Nephron (organoid): ENCODE data around the gene IRS1.

ENCODE experiments used
- H3K27ac Mint-ChIP-seq, 3 experiments: 2 replicates each; pipeline ENCODE4 v1.8.0; 2020; ENCODE audit warnings: mixed read lengths in 3 of 3, mild to moderate bottlenecking in 2 of 3, moderate library complexity in 1 of 3
- H3K27me3 Mint-ChIP-seq: 2 replicates; pipeline ENCODE4 v1.8.0; 2021; ENCODE audit warnings: low read depth, mild to moderate bottlenecking, moderate library complexity, mixed read lengths
- H3K36me3 Mint-ChIP-seq: 2 replicates; pipeline ENCODE4 v1.8.0; 2020; ENCODE audit warnings: low read depth, mixed read lengths
- H3K4me1 Mint-ChIP-seq: 2 replicates; pipeline ENCODE4 v1.8.0; 2020; ENCODE audit warnings: mixed read lengths
- H3K4me3 Mint-ChIP-seq, 3 experiments: 2 replicates each; pipeline ENCODE4 v1.8.0; 2020; ENCODE audit warnings: mild to moderate bottlenecking in 3 of 3, mixed read lengths in 3 of 3, moderate library complexity in 2 of 3
- H3K9me3 Mint-ChIP-seq: 2 replicates; pipeline ENCODE4 v1.8.0; 2020; ENCODE audit warnings: mixed read lengths
- TF ChIP-seq, protein P1 (sequence below), 3 experiments: fragments of 200-600 bp; sonication (generic); IDR thresholded peaks; one replicate each; pipeline ENCODE4 v1.5.0; 2021; ENCODE audit warnings: antibody characterized with exemption in 3 of 3; ENCODE audit not compliant: unreplicated experiment in 3 of 3

Gene IRS1

DNA sequence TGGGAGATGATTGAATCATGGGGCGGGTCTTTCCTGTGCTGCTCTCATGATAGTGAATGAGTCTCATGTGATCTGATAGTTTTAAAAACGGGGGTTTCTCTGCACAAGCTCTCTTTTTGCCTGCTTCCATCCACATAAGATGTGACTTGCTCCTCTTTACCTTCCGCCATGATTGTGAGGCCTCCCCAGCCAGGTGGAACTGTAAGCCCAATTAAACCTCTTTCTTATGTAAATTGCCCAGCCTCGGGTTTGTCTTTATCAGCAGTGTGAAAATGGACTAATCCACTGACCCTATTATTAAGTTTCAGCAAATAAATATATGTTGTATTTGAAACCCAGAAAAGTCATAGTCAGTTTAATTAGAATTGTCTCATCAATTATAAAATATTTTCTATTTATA lies 22.0 kb downstream of the IRS1 start:
- peaks cover 58% of the 10 kb centered on the region for H3K36me3 Mint-ChIP-seq
- H3K27me3 Mint-ChIP-seq = no peaks in the 10 kb centered on the region
- peaks cover 43% of the 10 kb centered on the region for H3K4me1 Mint-ChIP-seq
- TF ChIP-seq, protein P1, sequence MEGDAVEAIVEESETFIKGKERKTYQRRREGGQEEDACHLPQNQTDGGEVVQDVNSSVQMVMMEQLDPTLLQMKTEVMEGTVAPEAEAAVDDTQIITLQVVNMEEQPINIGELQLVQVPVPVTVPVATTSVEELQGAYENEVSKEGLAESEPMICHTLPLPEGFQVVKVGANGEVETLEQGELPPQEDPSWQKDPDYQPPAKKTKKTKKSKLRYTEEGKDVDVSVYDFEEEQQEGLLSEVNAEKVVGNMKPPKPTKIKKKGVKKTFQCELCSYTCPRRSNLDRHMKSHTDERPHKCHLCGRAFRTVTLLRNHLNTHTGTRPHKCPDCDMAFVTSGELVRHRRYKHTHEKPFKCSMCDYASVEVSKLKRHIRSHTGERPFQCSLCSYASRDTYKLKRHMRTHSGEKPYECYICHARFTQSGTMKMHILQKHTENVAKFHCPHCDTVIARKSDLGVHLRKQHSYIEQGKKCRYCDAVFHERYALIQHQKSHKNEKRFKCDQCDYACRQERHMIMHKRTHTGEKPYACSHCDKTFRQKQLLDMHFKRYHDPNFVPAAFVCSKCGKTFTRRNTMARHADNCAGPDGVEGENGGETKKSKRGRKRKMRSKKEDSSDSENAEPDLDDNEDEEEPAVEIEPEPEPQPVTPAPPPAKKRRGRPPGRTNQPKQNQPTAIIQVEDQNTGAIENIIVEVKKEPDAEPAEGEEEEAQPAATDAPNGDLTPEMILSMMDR (IDR thresholded peaks at IDR 0.05; ENCODE audit: unreplicated experiment in 3 of 3) = no peak
- H3K9me3 Mint-ChIP-seq = peaks cover 26% of the 10 kb centered on the region
- H3K4me3 Mint-ChIP-seq = no peak overlapping the region
- no peak overlapping the region for H3K27ac Mint-ChIP-seq

DNA sequence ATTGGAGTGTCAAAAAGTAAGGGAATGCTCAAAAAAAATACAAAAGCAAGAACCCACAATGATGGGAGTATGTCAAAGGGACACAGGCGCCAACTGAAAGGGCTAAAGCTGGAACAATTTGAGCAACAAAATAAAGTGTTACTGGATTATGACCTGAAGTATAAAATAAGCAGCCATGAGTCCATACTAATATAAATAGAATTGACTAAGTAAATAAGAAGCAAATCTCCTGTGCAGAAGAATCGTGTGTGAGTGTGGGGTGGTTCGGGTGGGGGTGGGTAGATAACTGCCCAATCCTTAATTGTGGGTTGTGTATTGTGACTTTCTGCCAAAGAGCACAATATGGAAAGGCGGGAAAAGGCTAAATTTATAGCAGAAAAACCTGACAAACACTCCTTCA lies 23.5 kb downstream of the IRS1 start:
- no peak overlapping the region for H3K27ac Mint-ChIP-seq
- no peak overlapping the region for H3K4me3 Mint-ChIP-seq
- TF ChIP-seq, protein P1 (IDR thresholded peaks at IDR 0.05; ENCODE audit: unreplicated experiment in 3 of 3) = no peak
- H3K27me3 Mint-ChIP-seq = no peaks in the 10 kb centered on the region
- peaks cover 26% of the 10 kb centered on the region for H3K9me3 Mint-ChIP-seq
- H3K36me3 Mint-ChIP-seq = peaks cover 53% of the 10 kb centered on the region
- peaks cover 41% of the 10 kb centered on the region for H3K4me1 Mint-ChIP-seq

DNA sequence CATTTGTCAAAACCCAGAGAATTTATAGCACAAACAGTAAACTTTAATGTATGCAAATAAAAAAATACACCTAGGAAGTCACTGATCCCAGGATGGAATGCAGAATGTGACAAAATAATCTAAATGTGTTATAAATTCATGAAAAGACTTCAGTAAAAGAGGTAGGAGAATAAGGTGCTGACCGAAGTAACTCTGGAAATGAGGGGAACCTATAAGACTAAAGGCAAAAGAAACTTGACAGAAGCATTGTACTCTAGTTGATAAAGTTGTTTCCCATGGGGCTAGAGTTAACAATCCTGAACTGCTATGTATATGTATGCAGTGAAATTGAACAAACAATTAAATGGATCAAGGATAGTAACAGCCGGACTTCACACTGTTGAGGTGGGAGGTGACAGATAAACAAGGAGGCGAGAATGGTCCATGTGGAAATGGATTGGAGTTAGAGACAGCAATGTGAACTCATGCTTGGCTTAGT lies 24.5 kb downstream of the IRS1 start:
- H3K27me3 Mint-ChIP-seq = no peaks in the 10 kb centered on the region
- H3K27ac Mint-ChIP-seq = no peak overlapping the region
- TF ChIP-seq, protein P1 (IDR thresholded peaks at IDR 0.05; ENCODE audit: unreplicated experiment in 3 of 3) = no peak
- H3K36me3 Mint-ChIP-seq = peaks cover 53% of the 10 kb centered on the region
- peaks cover 26% of the 10 kb centered on the region for H3K9me3 Mint-ChIP-seq
- H3K4me1 Mint-ChIP-seq = peaks cover 41% of the 10 kb centered on the region
- H3K4me3 Mint-ChIP-seq = no peak overlapping the region

DNA sequence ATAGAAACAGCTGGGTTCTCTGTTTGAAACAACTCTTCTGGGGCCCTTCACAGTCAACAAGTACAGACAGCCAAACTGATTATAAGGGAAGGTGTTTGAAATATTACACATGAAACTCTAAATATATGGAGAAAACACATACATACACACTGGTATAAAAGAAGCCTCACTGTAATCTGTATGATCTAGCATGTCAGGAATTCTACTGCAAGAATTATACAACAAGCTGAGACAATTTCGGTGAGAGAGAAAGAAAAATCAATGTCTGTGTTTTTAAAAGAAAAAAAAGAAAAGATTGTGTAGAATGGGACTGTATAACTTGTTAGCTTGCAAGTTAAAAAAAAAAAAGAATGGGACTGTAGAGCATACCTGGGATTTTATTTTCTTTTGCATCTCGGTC lies 26.3 kb downstream of the IRS1 start:
- Mint-ChIP-seq H3K36me3 (peaks cover 43% of the 10 kb centered on the region), H3K27me3 (no peaks in the 10 kb centered on the region), H3K9me3 (peaks cover 26% of the 10 kb centered on the region), H3K27ac (peak overlapping the region; percentile 56 to 82 (median 76)), H3K4me1 (peaks cover 51% of the 10 kb centered on the region), H3K4me3 (peak overlapping the region in 2 of 3 experiments; percentile 5 to 58)
- TF ChIP-seq, protein P1 (IDR thresholded peaks at IDR 0.05; ENCODE audit: unreplicated experiment in 3 of 3) = no peak

DNA sequence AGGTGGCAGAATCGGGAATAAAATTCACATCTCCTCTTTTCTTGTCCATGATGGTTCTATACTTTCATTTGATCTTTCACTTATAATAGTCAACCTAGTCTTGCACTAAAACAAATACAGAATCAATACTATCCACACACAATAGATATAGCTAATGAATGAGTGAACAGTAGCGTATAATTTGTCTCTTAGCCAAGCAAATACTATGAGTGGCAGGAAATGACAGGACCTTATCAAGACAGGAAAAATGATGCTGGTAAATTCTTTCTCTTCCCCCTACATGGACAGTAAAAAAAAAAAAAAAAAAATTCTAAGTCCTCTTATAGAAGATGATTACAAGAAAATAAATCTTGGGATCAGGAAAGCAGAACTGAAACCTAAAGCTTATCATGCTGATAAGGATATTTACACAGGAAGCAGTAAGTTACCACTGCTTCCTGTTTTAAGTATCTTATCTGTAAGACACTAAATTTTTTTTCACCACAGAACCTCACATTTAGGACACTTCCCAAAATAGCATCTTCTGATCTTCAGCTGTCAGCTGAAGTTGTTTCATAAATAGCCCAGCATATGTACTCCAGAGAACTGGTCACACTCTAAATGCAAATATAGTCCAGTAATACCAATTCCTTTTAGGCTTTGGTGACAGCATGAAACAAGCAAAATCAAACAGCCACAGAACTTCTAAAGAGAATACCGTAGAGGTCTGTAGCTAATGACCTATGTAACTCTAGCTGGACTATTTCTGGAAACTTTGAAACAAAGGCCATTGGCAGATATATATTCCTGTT lies 27.0 kb downstream of the IRS1 start:
- peaks cover 40% of the 10 kb centered on the region for H3K36me3 Mint-ChIP-seq
- peak overlapping the region; percentile 56 to 82 (median 76) for H3K27ac Mint-ChIP-seq
- peaks cover 24% of the 10 kb centered on the region for H3K9me3 Mint-ChIP-seq
- H3K4me1 Mint-ChIP-seq = peaks cover 58% of the 10 kb centered on the region
- TF ChIP-seq, protein P1 (IDR thresholded peaks at IDR 0.05; ENCODE audit: unreplicated experiment in 3 of 3) = no peak
- no peaks in the 10 kb centered on the region for H3K27me3 Mint-ChIP-seq
- H3K4me3 Mint-ChIP-seq = no peak overlapping the region

DNA sequence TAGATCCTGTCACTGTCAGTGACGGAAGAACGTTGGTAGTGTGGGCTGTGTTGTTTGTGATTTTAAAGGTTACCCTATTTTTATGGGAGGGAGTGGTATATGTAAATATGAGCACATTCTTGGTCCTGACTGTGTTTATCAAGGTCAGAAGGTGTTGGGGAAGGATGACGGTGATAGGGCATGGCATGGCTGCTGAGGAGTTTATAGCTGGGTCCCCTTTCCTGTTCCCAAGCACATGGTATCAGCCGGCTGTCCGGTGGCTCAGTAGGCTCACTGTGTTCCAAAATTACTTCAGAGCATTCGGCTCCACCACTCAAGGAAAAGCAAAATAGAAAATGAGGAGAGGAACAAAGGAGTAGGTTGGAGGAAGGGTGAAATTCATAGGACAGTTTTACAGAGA lies 28.6 kb downstream of the IRS1 start:
- peak overlapping the region; percentile 31 to 76 (median 55) for H3K27ac Mint-ChIP-seq
- peaks cover 27% of the 10 kb centered on the region for H3K36me3 Mint-ChIP-seq
- H3K9me3 Mint-ChIP-seq = peaks cover 19% of the 10 kb centered on the region
- TF ChIP-seq, protein P1 (IDR thresholded peaks at IDR 0.05; ENCODE audit: unreplicated experiment in 3 of 3) = no peak
- H3K27me3 Mint-ChIP-seq = no peaks in the 10 kb centered on the region
- peak overlapping the region in 2 of 3 experiments; percentile 7 to 28 for H3K4me3 Mint-ChIP-seq
- peaks cover 69% of the 10 kb centered on the region for H3K4me1 Mint-ChIP-seq
